NCI-H748 (cell line): ENCODE data around the gene PAK6.
A peak's percentile ranks its signal among the peaks of the same experiment; 100 is the strongest.

Experiments used
- DNase-seq: peaks from one replicate; lab custom pipeline; 2025; ENCODE audit not compliant: unreplicated experiment; lab: John Stamatoyannopoulos, UW

The PAK6 gene

GRCh38 chr15:40238532-40239403 lies at the start of gene PAK6:
TSS of gene PAK6 (plus strand) at chr15:40239063. CDS start at chr15:40264786, 25,723 bp downstream.
- peak; percentile 66 for DNase-seq

- no peak for DNase-seq
Observed at GRCh38 chr15:40190591-40190990, 48.3 kb upstream of the PAK6 start.

DNA sequence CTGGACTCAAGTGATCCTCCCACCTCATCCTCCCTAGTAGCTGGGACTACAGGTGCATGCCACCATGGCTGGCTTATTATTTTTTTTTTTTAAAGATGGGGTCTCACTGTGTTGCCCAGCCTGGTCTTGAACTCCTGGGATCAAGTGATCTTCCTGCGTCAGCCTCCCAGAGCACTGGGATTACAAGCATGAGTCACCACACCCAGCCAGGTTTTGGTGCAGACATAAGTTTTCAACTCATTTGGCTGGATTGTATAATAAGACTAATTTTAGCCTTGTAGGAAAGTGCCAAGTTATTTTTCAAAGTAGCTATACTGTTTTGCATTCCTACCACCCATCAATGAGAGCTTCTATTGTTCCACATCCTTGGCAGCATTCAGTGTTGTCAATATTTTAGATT lies 45.9 kb upstream of the PAK6 start:
- DNase-seq, result no peak

GRCh38 chr15:40197434-40197833 lies 41.4 kb upstream of the PAK6 start:
- no peak for DNase-seq

DNA sequence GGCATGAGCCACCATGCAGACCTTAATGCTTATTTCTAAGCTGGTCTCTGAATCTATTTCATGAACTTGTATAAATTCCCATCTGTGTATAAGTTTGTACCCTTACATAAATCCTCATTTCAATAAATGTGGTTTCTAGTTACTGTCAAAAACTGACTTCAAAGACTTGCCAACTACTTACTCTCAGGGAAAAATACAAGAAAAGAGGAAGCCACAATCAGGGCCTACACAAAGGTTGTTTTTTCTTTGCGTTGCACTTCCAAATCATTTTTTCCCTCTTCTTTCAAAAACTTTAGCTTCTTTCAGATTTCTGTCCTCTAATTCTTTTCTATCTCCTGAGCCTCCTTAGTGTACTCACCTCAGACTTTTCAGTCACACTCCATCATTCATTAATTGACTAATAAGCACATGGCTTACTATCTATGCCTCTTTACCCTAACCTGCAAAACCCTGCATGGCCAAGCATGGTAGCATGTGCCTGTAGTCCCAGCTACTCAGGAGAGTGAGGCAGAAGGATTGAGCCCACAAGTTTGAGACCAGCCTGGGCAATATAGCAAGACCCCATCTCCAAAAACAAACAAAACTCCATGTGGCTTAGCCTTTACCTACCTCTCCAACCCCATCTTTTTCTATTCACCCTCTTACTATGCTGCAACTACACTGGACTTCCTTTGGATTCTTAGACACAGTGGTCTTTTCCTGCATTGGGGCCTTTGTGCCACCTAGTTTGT lies 40.3 kb upstream of the PAK6 start:
- no peak for DNase-seq

DNA sequence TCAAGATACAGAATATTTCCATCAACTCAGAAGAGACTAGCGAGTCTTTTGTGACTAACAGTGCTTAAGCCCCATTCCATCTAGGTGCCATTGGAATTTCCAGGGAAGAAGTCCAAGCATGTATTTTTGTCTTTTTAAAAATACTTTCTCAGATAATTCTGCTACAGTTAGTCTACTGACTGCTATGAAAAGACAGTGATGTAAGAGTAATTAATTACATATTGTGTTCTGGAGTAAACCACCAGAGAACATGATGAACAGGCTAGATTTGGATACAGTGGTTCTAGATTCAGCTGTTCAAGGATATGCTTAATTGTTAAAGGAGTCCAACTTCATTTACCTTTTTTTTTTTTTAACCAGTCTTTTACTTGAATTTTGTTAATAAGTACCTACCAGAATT lies 34.8 kb upstream of the PAK6 start:
- DNase-seq, result no peak

- DNase-seq, result peak; percentile 61
Observed at GRCh38 chr15:40217166-40217824, 21.6 kb upstream of the PAK6 start.

GRCh38 chr15:40219801-40220200 lies 19.1 kb upstream of the PAK6 start:
- no peak for DNase-seq

- no peak for DNase-seq
Observed at GRCh38 chr15:40222131-40222530, 16.7 kb upstream of the PAK6 start.

- no peak for DNase-seq
Observed at GRCh38 chr15:40226736-40227135, 12.1 kb upstream of the PAK6 start.

DNA sequence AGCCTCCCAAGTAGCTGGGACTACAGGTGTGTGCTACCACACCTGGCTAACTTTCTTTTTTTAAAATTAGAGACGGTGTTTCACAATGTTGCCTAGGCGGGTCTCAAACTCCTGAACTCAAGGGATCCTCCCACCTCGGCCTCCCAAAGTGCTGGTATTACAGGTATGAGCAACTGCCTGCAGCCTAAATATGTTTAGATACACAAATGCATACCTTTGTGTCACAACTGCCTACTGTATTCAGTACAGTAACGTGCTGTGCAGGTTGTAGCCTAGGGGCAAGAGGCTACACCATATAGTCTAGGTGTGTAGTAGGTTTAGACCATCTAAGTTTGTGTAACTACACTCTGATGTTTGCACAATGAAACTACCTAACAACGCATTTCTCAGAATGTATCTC lies 9.5 kb upstream of the PAK6 start:
- DNase-seq, result no peak

- no peak for DNase-seq
Observed at GRCh38 chr15:40229956-40230355, 8.9 kb upstream of the PAK6 start.

GRCh38 chr15:40232625-40233070 lies 6.2 kb upstream of the PAK6 start:
- no peak for DNase-seq

GRCh38 chr15:40233727-40234577 lies 4.9 kb upstream of the PAK6 start:
- DNase-seq, result no peak

- DNase-seq, result no peak
Observed at GRCh38 chr15:40234783-40235182, 4.1 kb upstream of the PAK6 start.

DNA sequence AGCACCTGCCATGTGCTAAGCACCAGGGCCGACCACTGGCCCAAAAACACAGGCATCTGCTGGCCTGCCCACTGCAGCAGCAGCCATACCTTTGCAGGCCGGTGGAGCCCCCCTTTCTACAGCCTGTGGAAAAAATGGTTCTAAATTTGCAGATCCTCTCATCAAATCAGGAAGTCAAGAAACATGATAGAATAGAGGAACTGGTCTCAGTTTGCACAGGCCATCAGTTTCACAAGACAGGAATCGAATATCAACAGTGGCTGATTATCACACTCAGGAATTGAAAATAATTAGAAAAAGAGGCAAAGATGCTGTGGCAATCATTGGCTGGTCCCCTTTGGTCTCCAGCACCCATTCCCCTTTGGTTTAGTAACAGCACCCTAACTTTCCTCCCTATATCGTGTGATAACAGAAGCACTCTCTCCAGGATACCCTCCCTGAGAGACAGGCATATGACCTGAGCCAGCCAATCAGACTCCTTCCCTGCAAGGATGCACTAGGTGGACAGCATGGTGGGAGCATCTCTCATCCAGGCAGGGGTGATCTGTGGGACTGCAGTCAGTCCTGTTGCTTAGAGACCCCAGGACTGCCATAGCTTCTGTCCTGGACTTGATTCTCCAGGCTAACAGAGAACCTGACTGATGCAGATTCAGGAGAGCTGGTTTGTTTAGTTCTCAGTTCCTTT lies 3.5 kb upstream of the PAK6 start:
- DNase-seq, result peak; percentile 5

- no peak for DNase-seq
Observed at GRCh38 chr15:40239404-40239692, 485 bp downstream of the PAK6 start.

GRCh38 chr15:40239693-40240618 lies 1.1 kb downstream of the PAK6 start:
- DNase-seq, result no peak

DNA sequence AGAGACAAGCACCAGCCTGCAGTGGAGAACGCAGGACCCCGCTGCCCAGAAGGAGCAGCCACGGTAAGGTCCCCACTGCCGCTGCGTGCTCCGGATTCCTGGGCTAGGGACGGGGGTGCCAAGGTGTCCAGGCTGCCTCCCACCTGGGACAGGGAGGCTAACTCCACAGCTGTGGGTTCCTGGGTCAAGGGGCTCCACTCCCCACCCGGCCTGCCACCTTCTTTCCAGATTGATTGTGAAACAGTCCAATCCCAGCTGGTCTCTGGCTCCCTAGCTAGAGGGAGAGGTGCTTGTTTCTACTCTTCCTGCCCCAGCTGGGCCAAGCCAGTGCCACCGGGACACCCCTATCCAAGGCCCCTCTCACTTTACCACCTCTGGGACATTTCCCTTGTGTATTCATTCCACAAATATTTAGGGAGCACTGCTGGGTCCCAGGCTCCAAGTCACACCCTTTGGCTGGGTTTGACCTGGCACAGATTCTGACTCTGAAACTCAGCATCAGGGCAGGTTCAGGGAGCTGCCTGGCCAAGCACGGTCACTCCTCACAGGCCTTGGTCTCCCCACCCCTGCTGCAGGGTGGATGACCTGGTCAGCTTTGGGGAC lies 1.9 kb downstream of the PAK6 start:
- DNase-seq, result no peak
